ENCODE results near the gene ATF3. TPM values are rescaled to one million over a fixed set of nuclear protein-coding genes. Genes with fewer than 3 reads are reported as not detected.

Gene ATF3
- total RNA-seq, 1 experiment from 2014 or later: 21.8 TPM

- Histone ChIP-seq H3K4me3 (ENCODE audit: low read depth, low read length) (no peak overlapping the region), H3K9me3 (no peaks in the 10 kb centered on the region), H3K36me3 (ENCODE audit: control insufficient read depth, insufficient read depth, low read length) (no peaks in the 10 kb centered on the region), H3K4me1 (peaks cover 12% of the 10 kb centered on the region; the same call in 1 of the 2 replicates), H3K27me3 (replicated peaks; ENCODE audit: control insufficient read depth, insufficient read depth, low read length) (no peaks in the 10 kb centered on the region)
- Mint-ChIP-seq H3K27me3 (ENCODE audit: insufficient read depth, unreplicated experiment) (no peaks in the 10 kb centered on the region), H3K9me3 (ENCODE audit: unreplicated experiment) (no peaks in the 10 kb centered on the region), H3K4me3 (ENCODE audit: unreplicated experiment) (no peak overlapping the region), H3K27ac (ENCODE audit: unreplicated experiment) (no peak overlapping the region), H3K4me1 (ENCODE audit: low read depth, unreplicated experiment) (peaks cover 12% of the 10 kb centered on the region), H3K36me3 (ENCODE audit: insufficient read depth, unreplicated experiment) (no peaks in the 10 kb centered on the region)
- no TSS peak for BruUV-seq (replicated peaks)
- ChIA-PET CTCF (no interaction called here), POLR2A (no interaction called here)
- intact Hi-C loops (cut with micrococcal nuclease; ENCODE audit: unreplicated experiment): no loop called here
- no peak for DNase-seq
- TF ChIP-seq, protein P1, sequence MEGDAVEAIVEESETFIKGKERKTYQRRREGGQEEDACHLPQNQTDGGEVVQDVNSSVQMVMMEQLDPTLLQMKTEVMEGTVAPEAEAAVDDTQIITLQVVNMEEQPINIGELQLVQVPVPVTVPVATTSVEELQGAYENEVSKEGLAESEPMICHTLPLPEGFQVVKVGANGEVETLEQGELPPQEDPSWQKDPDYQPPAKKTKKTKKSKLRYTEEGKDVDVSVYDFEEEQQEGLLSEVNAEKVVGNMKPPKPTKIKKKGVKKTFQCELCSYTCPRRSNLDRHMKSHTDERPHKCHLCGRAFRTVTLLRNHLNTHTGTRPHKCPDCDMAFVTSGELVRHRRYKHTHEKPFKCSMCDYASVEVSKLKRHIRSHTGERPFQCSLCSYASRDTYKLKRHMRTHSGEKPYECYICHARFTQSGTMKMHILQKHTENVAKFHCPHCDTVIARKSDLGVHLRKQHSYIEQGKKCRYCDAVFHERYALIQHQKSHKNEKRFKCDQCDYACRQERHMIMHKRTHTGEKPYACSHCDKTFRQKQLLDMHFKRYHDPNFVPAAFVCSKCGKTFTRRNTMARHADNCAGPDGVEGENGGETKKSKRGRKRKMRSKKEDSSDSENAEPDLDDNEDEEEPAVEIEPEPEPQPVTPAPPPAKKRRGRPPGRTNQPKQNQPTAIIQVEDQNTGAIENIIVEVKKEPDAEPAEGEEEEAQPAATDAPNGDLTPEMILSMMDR (IDR thresholded peaks at IDR 0.05; ENCODE audit: insufficient read depth in 1 of 2, low read depth in 1 of 2, low read length in 1 of 2, severe bottlenecking in 1 of 2, unreplicated experiment in 1 of 2): no peak
Observed at GRCh38 chr1:212561501-212561931, 47.0 kb upstream of the ATF3 start.

- H3K27me3 Mint-ChIP-seq (ENCODE audit: insufficient read depth, unreplicated experiment): no peaks in the 10 kb centered on the region
- H3K27me3 ChIP-seq (replicated peaks; ENCODE audit: control insufficient read depth, insufficient read depth, low read length): no peaks in the 10 kb centered on the region
- no TSS peak for BruUV-seq (replicated peaks)
- no peaks in the 10 kb centered on the region for H3K36me3 Mint-ChIP-seq (ENCODE audit: insufficient read depth, unreplicated experiment)
- TF ChIP-seq, protein P1 (IDR thresholded peaks at IDR 0.05; ENCODE audit: insufficient read depth in 1 of 2, low read depth in 1 of 2, low read length in 1 of 2, severe bottlenecking in 1 of 2, unreplicated experiment in 1 of 2): no peak
- H3K9me3 Mint-ChIP-seq (ENCODE audit: unreplicated experiment): no peaks in the 10 kb centered on the region
- H3K4me3 ChIP-seq (ENCODE audit: low read depth, low read length): no peak overlapping the region
- no peak for DNase-seq
- H3K9me3 ChIP-seq: no peaks in the 10 kb centered on the region
- CTCF ChIA-PET: no interaction called here
- H3K36me3 ChIP-seq (ENCODE audit: control insufficient read depth, insufficient read depth, low read length): no peaks in the 10 kb centered on the region
- H3K4me3 Mint-ChIP-seq (ENCODE audit: unreplicated experiment): no peak overlapping the region
- intact Hi-C loops (cut with micrococcal nuclease; ENCODE audit: unreplicated experiment): no loop called here
- POLR2A ChIA-PET: no interaction called here
- peaks cover 20% of the 10 kb centered on the region for H3K4me1 Mint-ChIP-seq (ENCODE audit: low read depth, unreplicated experiment)
- H3K4me1 ChIP-seq: peaks cover 8% of the 10 kb centered on the region; the same call in 1 of the 2 replicates
- H3K27ac Mint-ChIP-seq (ENCODE audit: unreplicated experiment): no peak overlapping the region
Observed at GRCh38 chr1:212562771-212563170, 45.8 kb upstream of the ATF3 start.

GRCh38 chr1:212565079-212565478, 43.5 kb upstream of the ATF3 start:
- Mint-ChIP-seq H3K4me1 (ENCODE audit: low read depth, unreplicated experiment) (peaks cover 16% of the 10 kb centered on the region), H3K36me3 (ENCODE audit: insufficient read depth, unreplicated experiment) (no peaks in the 10 kb centered on the region), H3K9me3 (ENCODE audit: unreplicated experiment) (no peaks in the 10 kb centered on the region), H3K27ac (ENCODE audit: unreplicated experiment) (no peak overlapping the region), H3K27me3 (ENCODE audit: insufficient read depth, unreplicated experiment) (no peaks in the 10 kb centered on the region), H3K4me3 (ENCODE audit: unreplicated experiment) (no peak overlapping the region)
- ChIA-PET CTCF (no interaction called here), POLR2A (interaction anchor here (0.5 kb wide), 1 partner anchor 84 kb away, joined by 5 read pairs; no protein-coding TSS in a partner anchor)
- no peaks in the 10 kb centered on the region for H3K27me3 ChIP-seq (replicated peaks; ENCODE audit: control insufficient read depth, insufficient read depth, low read length)
- TF ChIP-seq, protein P1 (IDR thresholded peaks at IDR 0.05; ENCODE audit: insufficient read depth in 1 of 2, low read depth in 1 of 2, low read length in 1 of 2, severe bottlenecking in 1 of 2, unreplicated experiment in 1 of 2): no peak
- intact Hi-C loops (cut with micrococcal nuclease; ENCODE audit: unreplicated experiment): no loop called here
- H3K9me3 ChIP-seq: no peaks in the 10 kb centered on the region
- H3K4me1 ChIP-seq: peaks cover 4% of the 10 kb centered on the region; the same call in 1 of the 2 replicates
- H3K4me3 ChIP-seq (ENCODE audit: low read depth, low read length): no peak overlapping the region
- no peaks in the 10 kb centered on the region for H3K36me3 ChIP-seq (ENCODE audit: control insufficient read depth, insufficient read depth, low read length)
- no peak for DNase-seq
- no TSS peak for BruUV-seq (replicated peaks)

All from Caco-2 (cell line).